SK-N-SH (cell line): ENCODE measurements around the gene RFNG.

Source experiments
- CTCF ChIP-seq: fragments of 200-600 bp; sonication (generic); IDR thresholded peaks from 2 replicates; pipeline ENCODE4 v1.6.1; 2017; ENCODE audit warnings: antibody characterized with exemption, mild to moderate bottlenecking, moderate library complexity
- EP300 ChIP-seq, 2 experiments: IDR thresholded peaks; 2 replicates each; pipeline versions ENCODE4 v1.4.0 to v1.6.1; 2012; ENCODE audit warnings: borderline replicate concordance in 1 of 2, low read depth in 1 of 2, low read length in 1 of 2
- EZH2phosphoT487 ChIP-seq: fragments of 200-600 bp; sonication (generic); IDR thresholded peaks from 2 replicates; pipeline ENCODE4 v1.6.1; 2017; ENCODE audit warnings: low read depth, mixed run types, mild to moderate bottlenecking, antibody characterized with exemption, moderate library complexity, borderline replicate concordance
- FOXJ3 ChIP-seq: sonication (generic); formaldehyde crosslinking; IDR thresholded peaks from 2 replicates; pipeline ENCODE4 v1.5.1; 2020; ENCODE audit warnings: mild to moderate bottlenecking, missing genetic modification reagents
- GATA2 ChIP-seq: sonication (generic); formaldehyde crosslinking; IDR thresholded peaks from 2 replicates; pipeline ENCODE4 v1.5.0; 2020; ENCODE audit warnings: mild to moderate bottlenecking, missing genetic modification reagents
- JUND ChIP-seq: IDR thresholded peaks from 2 replicates; pipeline ENCODE4 v1.4.0; 2012
- MAX ChIP-seq: IDR thresholded peaks from 2 replicates; pipeline ENCODE4 v1.4.0; 2012; ENCODE audit warnings: low read depth
- RAD21 ChIP-seq: IDR thresholded peaks from 2 replicates; pipeline ENCODE4 v1.6.1; 2012; ENCODE audit warnings: mild to moderate bottlenecking, low read length
- RCOR1 ChIP-seq: fragments of 150-350 bp; IDR thresholded peaks from 2 replicates; pipeline ENCODE4 v1.6.1; 2017; ENCODE audit warnings: antibody characterized with exemption, low read length
- SMC3 ChIP-seq: IDR thresholded peaks from 2 replicates; pipeline ENCODE4 v1.6.1; 2012; ENCODE audit warnings: low read depth, low read length, improper control_type of control experiment
- TAF1 ChIP-seq: IDR thresholded peaks from 2 replicates; pipeline ENCODE4 v1.6.1; 2012; ENCODE audit warnings: low read depth, mild to moderate bottlenecking, low read length, moderate library complexity, borderline replicate concordance
- YY1 ChIP-seq: IDR thresholded peaks from 2 replicates; pipeline ENCODE4 v1.4.0; 2012; ENCODE audit warnings: low read depth, mild to moderate bottlenecking
- TF ChIP-seq, protein P1 (sequence below): IDR thresholded peaks from 2 replicates; pipeline ENCODE4 v1.6.1; 2012; ENCODE audit warnings: mild to moderate bottlenecking, low read depth, low read length, moderate library complexity
- TF ChIP-seq, protein P2 (sequence below): IDR thresholded peaks from 2 replicates; pipeline ENCODE4 v1.4.0; 2012; ENCODE audit warnings: low read depth, borderline replicate concordance

DNA sequence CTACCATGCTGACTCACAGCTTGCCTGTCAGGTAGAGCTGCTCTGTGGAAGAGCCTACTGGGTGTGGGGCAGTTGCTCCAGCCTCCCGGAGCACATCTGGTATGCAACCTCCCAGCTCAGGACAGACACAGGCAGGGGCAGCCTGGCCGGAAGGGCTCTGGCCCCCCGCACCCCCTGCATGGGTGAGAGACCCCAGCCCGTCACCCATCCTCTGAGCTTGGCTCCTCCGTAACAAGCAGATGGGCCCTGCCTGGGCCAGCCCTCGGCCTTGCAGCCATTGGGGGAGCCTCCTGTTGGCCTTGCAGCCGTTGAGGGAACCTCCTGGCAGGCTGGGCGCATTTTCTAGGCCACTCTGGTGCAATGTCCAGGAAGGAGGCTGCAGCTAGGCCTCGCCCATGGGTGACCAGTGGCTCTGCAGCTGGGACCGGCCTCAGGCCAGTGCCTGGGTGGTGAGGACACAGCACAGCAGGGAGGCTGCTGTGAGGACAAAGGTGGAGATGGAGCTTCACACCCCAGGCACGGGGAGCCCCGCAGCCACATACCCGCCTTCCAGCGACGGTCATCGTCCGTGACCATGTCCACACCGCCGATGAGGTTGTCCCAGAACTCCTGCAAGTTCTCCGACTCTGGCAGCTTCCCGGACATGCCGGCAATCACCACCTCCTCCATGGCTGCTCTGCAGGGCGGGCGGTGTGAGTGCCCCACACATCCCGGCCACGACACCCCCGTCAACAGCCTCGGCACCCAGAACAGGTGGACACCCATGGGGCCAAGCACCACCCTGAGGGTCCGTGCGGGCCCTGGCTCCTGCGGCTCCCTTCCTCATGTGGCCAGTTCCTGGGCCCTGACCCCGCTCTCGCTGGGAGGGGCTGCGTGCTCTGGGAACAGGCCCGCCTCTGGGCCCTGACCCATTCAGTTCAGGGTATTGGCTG lies 44.4 kb upstream of the RFNG start:
- TF ChIP-seq TAF1 (no peak), CTCF (no peak), JUND (no peak), MAX (no peak), YY1 (no peak), RCOR1 (no peak), RAD21 (no peak), EZH2phosphoT487 (no peak), SMC3 (no peak), GATA2 (CRISPR knock-in tag) (no peak), FOXJ3 (CRISPR knock-in tag) (no peak), EP300 (IDR thresholded peaks at IDR 0.05; ENCODE audit: borderline replicate concordance in 1 of 2, low read depth in 1 of 2, low read length in 1 of 2) (no peak)
- TF ChIP-seq, protein P1, sequence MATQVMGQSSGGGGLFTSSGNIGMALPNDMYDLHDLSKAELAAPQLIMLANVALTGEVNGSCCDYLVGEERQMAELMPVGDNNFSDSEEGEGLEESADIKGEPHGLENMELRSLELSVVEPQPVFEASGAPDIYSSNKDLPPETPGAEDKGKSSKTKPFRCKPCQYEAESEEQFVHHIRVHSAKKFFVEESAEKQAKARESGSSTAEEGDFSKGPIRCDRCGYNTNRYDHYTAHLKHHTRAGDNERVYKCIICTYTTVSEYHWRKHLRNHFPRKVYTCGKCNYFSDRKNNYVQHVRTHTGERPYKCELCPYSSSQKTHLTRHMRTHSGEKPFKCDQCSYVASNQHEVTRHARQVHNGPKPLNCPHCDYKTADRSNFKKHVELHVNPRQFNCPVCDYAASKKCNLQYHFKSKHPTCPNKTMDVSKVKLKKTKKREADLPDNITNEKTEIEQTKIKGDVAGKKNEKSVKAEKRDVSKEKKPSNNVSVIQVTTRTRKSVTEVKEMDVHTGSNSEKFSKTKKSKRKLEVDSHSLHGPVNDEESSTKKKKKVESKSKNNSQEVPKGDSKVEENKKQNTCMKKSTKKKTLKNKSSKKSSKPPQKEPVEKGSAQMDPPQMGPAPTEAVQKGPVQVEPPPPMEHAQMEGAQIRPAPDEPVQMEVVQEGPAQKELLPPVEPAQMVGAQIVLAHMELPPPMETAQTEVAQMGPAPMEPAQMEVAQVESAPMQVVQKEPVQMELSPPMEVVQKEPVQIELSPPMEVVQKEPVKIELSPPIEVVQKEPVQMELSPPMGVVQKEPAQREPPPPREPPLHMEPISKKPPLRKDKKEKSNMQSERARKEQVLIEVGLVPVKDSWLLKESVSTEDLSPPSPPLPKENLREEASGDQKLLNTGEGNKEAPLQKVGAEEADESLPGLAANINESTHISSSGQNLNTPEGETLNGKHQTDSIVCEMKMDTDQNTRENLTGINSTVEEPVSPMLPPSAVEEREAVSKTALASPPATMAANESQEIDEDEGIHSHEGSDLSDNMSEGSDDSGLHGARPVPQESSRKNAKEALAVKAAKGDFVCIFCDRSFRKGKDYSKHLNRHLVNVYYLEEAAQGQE: no peak
- TF ChIP-seq, protein P2, sequence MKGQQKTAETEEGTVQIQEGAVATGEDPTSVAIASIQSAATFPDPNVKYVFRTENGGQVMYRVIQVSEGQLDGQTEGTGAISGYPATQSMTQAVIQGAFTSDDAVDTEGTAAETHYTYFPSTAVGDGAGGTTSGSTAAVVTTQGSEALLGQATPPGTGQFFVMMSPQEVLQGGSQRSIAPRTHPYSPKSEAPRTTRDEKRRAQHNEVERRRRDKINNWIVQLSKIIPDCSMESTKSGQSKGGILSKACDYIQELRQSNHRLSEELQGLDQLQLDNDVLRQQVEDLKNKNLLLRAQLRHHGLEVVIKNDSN: no peak
